HCT116 (cell line): ENCODE results near the gene HASPIN. TPM values are rescaled to one million over a fixed set of nuclear protein-coding genes. Genes with fewer than 3 reads are reported as not detected.

ENCODE experiments used
- ATAC-seq: fragments of 200-7000 bp; cut with Tn5 transposase; 2 replicates; pipeline ENCODE4 v1.9.1; 2020; ENCODE audit warnings: mild to moderate bottlenecking, moderate library complexity
- BruUV-seq: library from RNA; stranded (reverse); fragments of 400-500 nt; replicated peaks from 2 replicates; lab custom pipeline; 2021; lab: Mats Ljungman, UMichigan
- CTCF ChIA-PET: fragments of 300-600 bp; sonication (Branson Sonifier 250); formaldehyde crosslinking; loops from one replicate; lab custom pipeline; 2021; ENCODE audit warnings: antibody characterized with exemption; lab: Charles Lee
- POLR2A ChIA-PET: fragments of 300-600, 350-600 bp; sonication (Branson Sonifier 250); formaldehyde crosslinking; loops from one replicate; lab custom pipeline; 2021; ENCODE audit warnings: antibody characterized with exemption; lab: Charles Lee
- RAD21 ChIA-PET, 2 experiments: fragments of 300-600 bp; sonication (Branson Sonifier 250); formaldehyde crosslinking; loops; one replicate each; lab custom pipeline; 2023; ENCODE audit warnings: low total read pairs in 2 of 2; ENCODE audit not compliant: uncharacterized antibody in 2 of 2, unreplicated experiment in 2 of 2, low non-redundant PET in 1 of 2; lab: Charles Lee
- DNase-seq: peaks from one replicate; pipeline ENCODE4 v3.0.0-alpha.2; 2010; ENCODE audit warnings: low read depth, low spot score
- H2AFZ ChIP-seq: fragments of 200-600 bp; shearing (Covaris generic), sonication (generic); 2 replicates; pipeline ENCODE4 v1.6.1; 2017; ENCODE audit warnings: low read depth, mixed run types, mixed read lengths, antibody characterized with exemption, low read length; ENCODE audit not compliant: poor library complexity, severe bottlenecking
- H3K27ac ChIP-seq: 2 replicates; pipeline ENCODE4 v1.5.1; 2012; ENCODE audit warnings: low read depth, low read length
- H3K27me3 ChIP-seq: fragments of 200-600 bp; sonication (generic); 2 replicates; pipeline ENCODE4 v1.6.1; 2016; ENCODE audit warnings: mixed run types, low read length, mixed read lengths; ENCODE audit not compliant: insufficient read depth
- H3K36me3 ChIP-seq, 2 experiments: fragments of 200-500 bp in 1 of 2; fragments of 200-600 bp in 1 of 2; sonication (Bioruptor generic) in 1 of 2; sonication (generic) in 1 of 2; 2 replicates each; pipeline versions ENCODE4 v1.5.1 to v1.6.1; 2014 to 2016; ENCODE audit warnings: low read length in 2 of 2, inconsistent platforms in 1 of 2, mixed read lengths in 1 of 2, mixed run types in 1 of 2; ENCODE audit not compliant: insufficient read depth in 2 of 2, control insufficient read depth in 1 of 2
- H3K4me1 ChIP-seq, 2 experiments: fragments of 200-600 bp in 1 of 2; sonication (generic) in 1 of 2; 2 replicates each; pipeline versions ENCODE4 v1.5.1 to v1.6.1; 2012 to 2017; ENCODE audit warnings: low read length in 2 of 2, inconsistent platforms in 1 of 2, mild to moderate bottlenecking in 1 of 2, mixed read lengths in 1 of 2, mixed run types in 1 of 2, moderate library complexity in 1 of 2; ENCODE audit not compliant: insufficient read depth in 2 of 2, control insufficient read depth in 1 of 2
- H3K4me2 ChIP-seq: fragments of 200-600 bp; sonication (generic); 2 replicates; pipeline ENCODE4 v1.6.1; 2017; ENCODE audit warnings: mixed run types, low read length, mixed read lengths
- H3K4me3 ChIP-seq, 2 experiments: fragments of 200-600 bp in 1 of 2; sonication (generic) in 1 of 2; replicated peaks in 1 of 2; 2 replicates each; pipeline ENCODE4 v1.5.1; 2011 to 2016; ENCODE audit warnings: low read length in 2 of 2, control low read depth in 1 of 2, low read depth in 1 of 2, mild to moderate bottlenecking in 1 of 2, mixed read lengths in 1 of 2, mixed run types in 1 of 2
- H3K79me2 ChIP-seq: fragments of 200-600 bp; sonication (generic); 2 replicates; pipeline ENCODE4 v1.6.1; 2017; ENCODE audit warnings: mild to moderate bottlenecking, mixed run types, low read length, moderate library complexity, mixed read lengths; ENCODE audit not compliant: insufficient read depth
- H3K9ac ChIP-seq: fragments of 200-600 bp; sonication (generic); 2 replicates; pipeline ENCODE4 v1.6.1; 2016; ENCODE audit warnings: low read length, mixed read lengths
- H3K9me2 ChIP-seq: fragments of 200-600 bp; sonication (generic), shearing (Covaris generic); 2 replicates; pipeline ENCODE4 v1.6.1; 2017; ENCODE audit warnings: mixed run types, mild to moderate bottlenecking, moderate library complexity; ENCODE audit not compliant: insufficient read depth
- H3K9me3 ChIP-seq, 2 experiments: fragments of 200-500 bp in 1 of 2; fragments of 200-600 bp in 1 of 2; sonication (Bioruptor generic) in 1 of 2; sonication (generic) in 1 of 2; 2 replicates each; pipeline ENCODE4 v1.6.1; 2014 to 2017; ENCODE audit warnings: low read length in 2 of 2, mixed read lengths in 2 of 2, inconsistent platforms in 1 of 2, low read depth in 1 of 2, mild to moderate bottlenecking in 1 of 2, mixed run types in 1 of 2, moderate library complexity in 1 of 2; ENCODE audit not compliant: control insufficient read depth in 1 of 2, insufficient read depth in 1 of 2
- H4K20me1 ChIP-seq: fragments of 200-600 bp; sonication (generic), shearing (Covaris generic); 2 replicates; pipeline ENCODE4 v1.6.1; 2017; ENCODE audit warnings: mixed run types, mild to moderate bottlenecking, moderate library complexity; ENCODE audit not compliant: insufficient read depth
- CEBPB ChIP-seq: IDR thresholded peaks from 2 replicates; pipeline ENCODE4 v1.6.1; 2012; ENCODE audit warnings: low read depth
- EGR1 ChIP-seq: IDR thresholded peaks from 2 replicates; pipeline ENCODE4 v1.6.1; 2012; ENCODE audit warnings: low read depth
- ELF1 ChIP-seq: IDR thresholded peaks from 2 replicates; pipeline ENCODE4 v1.6.1; 2012; ENCODE audit warnings: low read depth, borderline replicate concordance
- EZH2 ChIP-seq: fragments of 200-600 bp; sonication (generic); IDR thresholded peaks from 2 replicates; pipeline ENCODE4 v1.6.1; 2017; ENCODE audit warnings: antibody characterized with exemption, mixed run types
- POLR2A ChIP-seq: IDR thresholded peaks from 2 replicates; pipeline ENCODE4 v1.7.0; 2011; ENCODE audit warnings: borderline replicate concordance; ENCODE audit not compliant: insufficient read depth, insufficient read length; ENCODE audit errors: extremely low read depth
- POLR2AphosphoS5 ChIP-seq: IDR thresholded peaks from 2 replicates; pipeline ENCODE4 v1.6.1; 2011; ENCODE audit warnings: mild to moderate bottlenecking, low read depth, low read length, moderate library complexity
- RAD21 ChIP-seq: IDR thresholded peaks from 2 replicates; pipeline ENCODE4 v1.6.1; 2012; ENCODE audit warnings: low read depth, mild to moderate bottlenecking
- SP1 ChIP-seq: IDR thresholded peaks from 2 replicates; pipeline ENCODE4 v1.6.1; 2012; ENCODE audit warnings: low read depth
- TCF7L2 ChIP-seq: IDR thresholded peaks from 2 replicates; pipeline ENCODE4 v1.7.0; 2011; ENCODE audit warnings: borderline replicate concordance, inconsistent platforms; ENCODE audit not compliant: insufficient read depth, insufficient read length; ENCODE audit errors: extremely low read depth
- YY1 ChIP-seq: IDR thresholded peaks from 2 replicates; pipeline ENCODE4 v1.6.1; 2011; ENCODE audit warnings: low read length, low read depth, moderate library complexity, mild to moderate bottlenecking; ENCODE audit not compliant: insufficient replicate concordance; ENCODE audit errors: extremely low read depth
- ZBTB33 ChIP-seq: IDR thresholded peaks from 2 replicates; pipeline ENCODE4 v1.6.1; 2011; ENCODE audit warnings: mild to moderate bottlenecking, low read length, moderate library complexity; ENCODE audit not compliant: insufficient replicate concordance; ENCODE audit errors: extremely low read depth
- ZNF274 ChIP-seq: fragments of 200-500 bp; sonication (Bioruptor generic); IDR thresholded peaks from 2 replicates; pipeline ENCODE4 v1.6.1; 2014; ENCODE audit warnings: mild to moderate bottlenecking, low read depth, low read length, inconsistent platforms
- intact Hi-C: fragments of 100-400 bp; cut with micrococcal nuclease; formaldehyde crosslinking; loops from 2 replicates; pipeline ENCODE4 v1.10.0; 2022
- total RNA-seq: library from RNA; stranded (reverse); gene quantifications from one replicate; pipeline ENCODE4 v1.2.1, GENCODE V29; 2021; ENCODE audit not compliant: unreplicated experiment
- TF ChIP-seq, protein P1 (sequence below): IDR thresholded peaks from 2 replicates; pipeline ENCODE4 v1.6.1; 2012; ENCODE audit warnings: low read depth

Gene HASPIN
- total RNA-seq, 1 experiment from 2014 or later, result 19.6 TPM

GRCh38 chr17:3708366-3708765 is 15.3 kb upstream of the HASPIN start:
- H3K4me3 ChIP-seq, result no peak overlapping the region
- H3K36me3 ChIP-seq, result no peaks in the 10 kb centered on the region
- ChIA-PET RAD21 (no interaction called here), POLR2A (no interaction called here), CTCF (interaction anchor here (1.8 kb wide), 1 partner anchor 29 kb away, joined by 5 read pairs; no protein-coding TSS in a partner anchor)
- no peak for TF ChIP-seq YY1
- TF ChIP-seq SP1, result no peak
- TF ChIP-seq CEBPB, result no peak
- TF ChIP-seq TCF7L2, result no peak
- TF ChIP-seq ELF1, result no peak
- TF ChIP-seq ZNF274, result no peak
- TF ChIP-seq POLR2A, result no peak
- H4K20me1 ChIP-seq, result no peaks in the 10 kb centered on the region; the same call in 1 of the 2 replicates
- H2AFZ ChIP-seq, result no peak overlapping the region
- DNase-seq (no peak), ATAC-seq (no peak)
- no peaks in the 10 kb centered on the region for H3K9me3 ChIP-seq
- no peak overlapping the region for H3K27ac ChIP-seq
- no peak overlapping the region for H3K4me2 ChIP-seq
- no peak overlapping the region for H3K9ac ChIP-seq
- no peaks in the 10 kb centered on the region for H3K9me2 ChIP-seq
- H3K27me3 ChIP-seq, result no peaks in the 10 kb centered on the region
- no peaks in the 10 kb centered on the region for H3K79me2 ChIP-seq
- BruUV-seq, result no TSS peak
- peaks cover 0 to 4% of the 10 kb centered on the region in 2 experiments; a peak in 2 of 4 replicates for H3K4me1 ChIP-seq
- intact Hi-C loops, result no loop called here

- H3K4me3 ChIP-seq, result no peak overlapping the region
- CTCF ChIA-PET, result interaction anchor here (2.1 kb wide), 1 partner anchor 27 kb away, joined by 6 read pairs; no protein-coding TSS in a partner anchor
- no peaks in the 10 kb centered on the region; the same call in 1 of the 2 replicates for H4K20me1 ChIP-seq
- H3K9ac ChIP-seq, result no peak overlapping the region
- H3K4me1 ChIP-seq, result peaks cover 0 to 4% of the 10 kb centered on the region in 2 experiments; a peak in 2 of 4 replicates
- DNase-seq (no peak), ATAC-seq (no peak)
- no peak overlapping the region for H2AFZ ChIP-seq
- no peaks in the 10 kb centered on the region for H3K79me2 ChIP-seq
- no TSS peak for BruUV-seq
- H3K9me3 ChIP-seq, result no peaks in the 10 kb centered on the region
- no peaks in the 10 kb centered on the region for H3K9me2 ChIP-seq
- RAD21 ChIA-PET, result interaction anchor here in 1 of 2 experiments (0.7 kb wide), 1 partner anchor 11 kb away, joined by 5 read pairs; no protein-coding TSS in a partner anchor
- intact Hi-C loops, result no loop called here
- no peak overlapping the region for H3K4me2 ChIP-seq
- POLR2A ChIA-PET, result interaction anchor here (1.1 kb wide), 1 partner anchor 12 kb away, joined by 4 read pairs; the partner anchor contains the start of gene HASPIN
- no peak overlapping the region for H3K27ac ChIP-seq
- H3K36me3 ChIP-seq, result peaks cover 10 to 13% of the 10 kb centered on the region in 2 experiments; a peak in 3 of 4 replicates
- no peaks in the 10 kb centered on the region for H3K27me3 ChIP-seq
- TF ChIP-seq ZNF274 (no peak), EGR1 (no peak), ZBTB33 (no peak), POLR2AphosphoS5 (no peak), RAD21 (no peak), EZH2 (no peak)
- TF ChIP-seq, protein P1, sequence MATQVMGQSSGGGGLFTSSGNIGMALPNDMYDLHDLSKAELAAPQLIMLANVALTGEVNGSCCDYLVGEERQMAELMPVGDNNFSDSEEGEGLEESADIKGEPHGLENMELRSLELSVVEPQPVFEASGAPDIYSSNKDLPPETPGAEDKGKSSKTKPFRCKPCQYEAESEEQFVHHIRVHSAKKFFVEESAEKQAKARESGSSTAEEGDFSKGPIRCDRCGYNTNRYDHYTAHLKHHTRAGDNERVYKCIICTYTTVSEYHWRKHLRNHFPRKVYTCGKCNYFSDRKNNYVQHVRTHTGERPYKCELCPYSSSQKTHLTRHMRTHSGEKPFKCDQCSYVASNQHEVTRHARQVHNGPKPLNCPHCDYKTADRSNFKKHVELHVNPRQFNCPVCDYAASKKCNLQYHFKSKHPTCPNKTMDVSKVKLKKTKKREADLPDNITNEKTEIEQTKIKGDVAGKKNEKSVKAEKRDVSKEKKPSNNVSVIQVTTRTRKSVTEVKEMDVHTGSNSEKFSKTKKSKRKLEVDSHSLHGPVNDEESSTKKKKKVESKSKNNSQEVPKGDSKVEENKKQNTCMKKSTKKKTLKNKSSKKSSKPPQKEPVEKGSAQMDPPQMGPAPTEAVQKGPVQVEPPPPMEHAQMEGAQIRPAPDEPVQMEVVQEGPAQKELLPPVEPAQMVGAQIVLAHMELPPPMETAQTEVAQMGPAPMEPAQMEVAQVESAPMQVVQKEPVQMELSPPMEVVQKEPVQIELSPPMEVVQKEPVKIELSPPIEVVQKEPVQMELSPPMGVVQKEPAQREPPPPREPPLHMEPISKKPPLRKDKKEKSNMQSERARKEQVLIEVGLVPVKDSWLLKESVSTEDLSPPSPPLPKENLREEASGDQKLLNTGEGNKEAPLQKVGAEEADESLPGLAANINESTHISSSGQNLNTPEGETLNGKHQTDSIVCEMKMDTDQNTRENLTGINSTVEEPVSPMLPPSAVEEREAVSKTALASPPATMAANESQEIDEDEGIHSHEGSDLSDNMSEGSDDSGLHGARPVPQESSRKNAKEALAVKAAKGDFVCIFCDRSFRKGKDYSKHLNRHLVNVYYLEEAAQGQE, result no peak
Measured at GRCh38 chr17:3710951-3711383, 12.7 kb upstream of the HASPIN start.
